IMR-90 (cell line): Measurements from ENCODE around the gene UBP1. TPM values are rescaled to one million over a fixed set of nuclear protein-coding genes. Genes with fewer than 3 reads are reported as not detected.

Experiments
- ATAC-seq: fragments of 200-7000 bp; cut with Tn5 transposase; 2 replicates; pipeline ENCODE4 v1.9.1; 2020; ENCODE audit warnings: low read depth, mild to moderate bottlenecking, moderate library complexity
- BruUV-seq: library from RNA; stranded (reverse); fragments of 400-500 nt; replicated peaks from 2 replicates; lab custom pipeline; 2021; lab: Mats Ljungman, UMichigan
- CTCF ChIA-PET: fragments of 300-600 bp; formaldehyde crosslinking; extraction: SDS; loops from one replicate; lab custom pipeline; 2021; ENCODE audit warnings: antibody characterized with exemption; lab: Yijun Ruan, JAX
- POLR2A ChIA-PET: fragments of 300-600 bp; sonication (Branson Sonifier 250); formaldehyde crosslinking; loops from one replicate; lab custom pipeline; 2022; ENCODE audit warnings: antibody characterized with exemption; ENCODE audit not compliant: unreplicated experiment; lab: Charles Lee
- DNase-seq: peaks from one replicate; pipeline ENCODE4 v3.0.0; 2013
- H2AFZ ChIP-seq: replicated peaks from 2 replicates; pipeline ENCODE3; 2013; ENCODE audit warnings: low read length, mild to moderate bottlenecking; ENCODE audit not compliant: poor library complexity
- H2AK5ac ChIP-seq: 2 replicates; pipeline ENCODE4 v1.6.1; 2013; ENCODE audit warnings: low read depth, low read length, inconsistent platforms
- H2AK9ac ChIP-seq: replicated peaks from 2 replicates; pipeline ENCODE3; 2013; ENCODE audit warnings: mild to moderate bottlenecking, low read depth, low read length, moderate library complexity; ENCODE audit not compliant: poor library complexity
- H2BK120ac ChIP-seq: 2 replicates; pipeline ENCODE4 v1.6.1; 2013; ENCODE audit warnings: low read depth, low read length, inconsistent platforms
- H2BK15ac ChIP-seq: 3 replicates; pipeline ENCODE4 v1.6.1; 2013; ENCODE audit warnings: low read depth, low read length, inconsistent platforms
- H2BK20ac ChIP-seq: 2 replicates; pipeline ENCODE4 v1.6.1; 2013; ENCODE audit warnings: low read depth, mild to moderate bottlenecking, inconsistent platforms, low read length, moderate library complexity
- H2BK5ac ChIP-seq: 2 replicates; pipeline ENCODE4 v1.6.1; 2013; ENCODE audit warnings: mild to moderate bottlenecking, low read depth, low read length, inconsistent platforms; ENCODE audit not compliant: poor library complexity, severe bottlenecking
- H3K14ac ChIP-seq: replicated peaks from 2 replicates; pipeline ENCODE4 v1.6.1; 2013; ENCODE audit warnings: low read depth, low read length, inconsistent platforms
- H3K18ac ChIP-seq: 2 replicates; pipeline ENCODE4 v1.6.1; 2013; ENCODE audit warnings: low read depth, low read length, control low read depth
- H3K23ac ChIP-seq: 2 replicates; pipeline ENCODE4 v1.6.1; 2013; ENCODE audit warnings: low read depth, low read length, inconsistent platforms
- H3K27ac ChIP-seq: 2 replicates; pipeline ENCODE4 v1.5.1; 2013; ENCODE audit warnings: mild to moderate bottlenecking, control low read depth, low read length; ENCODE audit not compliant: insufficient read depth
- H3K27me3 ChIP-seq: 2 replicates; pipeline ENCODE4 v1.6.1; 2013; ENCODE audit warnings: low read length; ENCODE audit not compliant: control insufficient read depth, insufficient read depth
- H3K36me3 ChIP-seq: 2 replicates; pipeline ENCODE4 v1.6.1; 2013; ENCODE audit warnings: low read length, mixed read lengths; ENCODE audit not compliant: control insufficient read depth, insufficient read depth
- H3K4ac ChIP-seq: 2 replicates; pipeline ENCODE4 v1.6.1; 2013; ENCODE audit warnings: low read depth, low read length, inconsistent platforms
- H3K4me1 ChIP-seq: 2 replicates; pipeline ENCODE4 v1.6.1; 2013; ENCODE audit warnings: low read length, mixed read lengths; ENCODE audit not compliant: control insufficient read depth, insufficient read depth
- H3K4me2 ChIP-seq: 2 replicates; pipeline ENCODE4 v1.6.1; 2013; ENCODE audit warnings: low read depth, mild to moderate bottlenecking, control low read depth, low read length, moderate library complexity
- H3K4me3 ChIP-seq: 2 replicates; pipeline ENCODE4 v1.5.1; 2013; ENCODE audit warnings: low read depth, mild to moderate bottlenecking, control low read depth, low read length, moderate library complexity; ENCODE audit not compliant: insufficient read depth
- H3K56ac ChIP-seq: 2 replicates; pipeline ENCODE4 v1.6.1; 2013; ENCODE audit warnings: low read length, inconsistent platforms; ENCODE audit not compliant: insufficient read depth; ENCODE audit errors: extremely low read depth
- H3K79me1 ChIP-seq, 2 experiments: 2 replicates each; pipeline ENCODE4 v1.6.1; 2013; ENCODE audit warnings: low read length in 2 of 2, inconsistent platforms in 1 of 2, low read depth in 1 of 2
- H3K9ac ChIP-seq: 2 replicates; pipeline ENCODE4 v1.6.1; 2013; ENCODE audit warnings: low read depth, low read length, control low read depth
- H3K9me1 ChIP-seq: 2 replicates; pipeline ENCODE4 v1.6.1; 2013; ENCODE audit warnings: low read length, inconsistent platforms; ENCODE audit not compliant: insufficient read depth
- H3K9me3 ChIP-seq: 2 replicates; pipeline ENCODE4 v1.6.1; 2013; ENCODE audit warnings: low read length; ENCODE audit not compliant: control insufficient read depth, insufficient read depth
- H4K20me1 ChIP-seq: 2 replicates; pipeline ENCODE4 v1.6.1; 2013; ENCODE audit warnings: low read length, inconsistent platforms; ENCODE audit not compliant: insufficient read depth
- H4K5ac ChIP-seq: 2 replicates; pipeline ENCODE4 v1.6.1; 2013; ENCODE audit warnings: mild to moderate bottlenecking, low read depth, low read length, control low read depth
- H4K8ac ChIP-seq, 2 experiments: 2 replicates each; pipeline ENCODE4 v1.6.1; 2013; ENCODE audit warnings: low read depth in 2 of 2, low read length in 2 of 2, control low read depth in 1 of 2, inconsistent platforms in 1 of 2
- H4K91ac ChIP-seq: 2 replicates; pipeline ENCODE4 v1.6.1; 2013; ENCODE audit warnings: low read depth, low read length, inconsistent platforms; ENCODE audit not compliant: insufficient read depth
- CHD1 ChIP-seq: IDR thresholded peaks from 2 replicates; pipeline ENCODE4 v1.6.1; 2012; ENCODE audit warnings: low read depth, low read length, improper control_type of control experiment
- FOS ChIP-seq: fragments of 150-350 bp; IDR thresholded peaks from 2 replicates; pipeline ENCODE4 v1.6.1; 2016; ENCODE audit warnings: low read depth, low read length
- MAZ ChIP-seq: IDR thresholded peaks from 2 replicates; pipeline ENCODE4 v1.6.1; 2012; ENCODE audit warnings: low read depth, mild to moderate bottlenecking, low read length, improper control_type of control experiment, moderate library complexity, borderline replicate concordance
- RAD21 ChIP-seq: IDR thresholded peaks from 2 replicates; pipeline ENCODE4 v1.6.1; 2012; ENCODE audit warnings: low read length, improper control_type of control experiment
- WGBS, 2 experiments: methylation state at CpG; one replicate each; pipeline versions ENCODE4 v1.1.5 to v1.1.7; 2013; ENCODE audit warnings: missing lambda C conversion rate in 2 of 2; ENCODE audit not compliant: insufficient read length in 1 of 2; ENCODE audit errors: extremely low coverage in 2 of 2; 5-methylcytosine and 5-hydroxymethylcytosine counted together
- dilution Hi-C: fragments of 300-500 bp; cut with HindIII; formaldehyde crosslinking; loops from one replicate; pipeline ENCODE4 v1.14.3; 2018; ENCODE audit warnings: low sequenced_read_pairs; ENCODE audit not compliant: unreplicated experiment
- in situ Hi-C: fragments of 300-500 bp; cut with MboI; formaldehyde crosslinking; loops from 3 replicates; pipeline ENCODE4 v1.14.3; 2019; ENCODE audit warnings: low sequenced_read_pairs, inconsistent platforms, mixed read lengths
- intact Hi-C: fragments of 100-400 bp; cut with micrococcal nuclease; formaldehyde crosslinking; loops from 2 replicates; pipeline ENCODE4 v1.10.0; 2022
- polyA plus RNA-seq, 3 experiments: library from polyadenylated mRNA; depleted of rRNA; stranded (reverse); fragments of >200 nt; gene quantifications; 2 replicates each; pipeline ENCODE4 v1.2.3, GENCODE V29; 2012; ENCODE audit warnings: low replicate concordance in 1 of 3
- total RNA-seq: library from RNA; depleted of rRNA; stranded (reverse); fragments of >200 nt; gene quantifications from 2 replicates; pipeline ENCODE4 v1.2.3, GENCODE V29; 2012

UBP1 gene
- total and polyA plus RNA-seq, 2 of the 4 experiments (the other 2 are of a cell fraction) = 56.3 to 73.8 TPM

DNA sequence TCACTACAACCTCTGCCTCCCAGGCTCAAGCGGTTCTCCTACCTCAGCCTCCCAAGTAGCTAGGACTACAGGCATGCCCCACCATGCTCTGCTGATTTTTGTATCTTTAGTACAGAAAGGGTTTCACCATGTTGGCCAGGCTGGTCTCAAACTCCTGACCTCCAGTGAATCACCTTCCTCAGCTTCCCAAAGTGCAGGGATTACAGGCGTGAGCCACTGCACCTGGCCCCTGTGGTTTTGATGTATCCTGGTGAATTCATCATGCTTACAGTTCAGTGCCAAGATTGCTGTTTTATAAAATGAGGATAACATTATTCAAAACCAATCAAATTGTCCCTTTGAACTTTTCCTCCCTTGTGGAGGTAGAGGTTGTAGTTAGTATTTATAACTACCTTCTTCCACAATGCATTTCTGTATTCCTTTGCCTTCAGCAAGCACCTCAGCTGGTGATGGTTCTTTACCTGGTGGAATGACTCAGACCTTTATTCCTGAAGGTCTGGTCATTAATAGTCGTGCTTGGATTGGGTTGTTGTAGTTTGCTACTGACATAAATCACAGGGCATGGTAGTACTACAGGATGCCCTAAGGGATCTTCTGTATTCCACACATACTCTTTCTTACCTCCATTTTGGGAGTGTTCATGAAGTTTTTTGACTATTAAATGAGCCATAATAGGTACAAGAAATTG lies 76.9 kb downstream of the UBP1 start (continued):
- TF ChIP-seq RAD21 = no peak

DNA sequence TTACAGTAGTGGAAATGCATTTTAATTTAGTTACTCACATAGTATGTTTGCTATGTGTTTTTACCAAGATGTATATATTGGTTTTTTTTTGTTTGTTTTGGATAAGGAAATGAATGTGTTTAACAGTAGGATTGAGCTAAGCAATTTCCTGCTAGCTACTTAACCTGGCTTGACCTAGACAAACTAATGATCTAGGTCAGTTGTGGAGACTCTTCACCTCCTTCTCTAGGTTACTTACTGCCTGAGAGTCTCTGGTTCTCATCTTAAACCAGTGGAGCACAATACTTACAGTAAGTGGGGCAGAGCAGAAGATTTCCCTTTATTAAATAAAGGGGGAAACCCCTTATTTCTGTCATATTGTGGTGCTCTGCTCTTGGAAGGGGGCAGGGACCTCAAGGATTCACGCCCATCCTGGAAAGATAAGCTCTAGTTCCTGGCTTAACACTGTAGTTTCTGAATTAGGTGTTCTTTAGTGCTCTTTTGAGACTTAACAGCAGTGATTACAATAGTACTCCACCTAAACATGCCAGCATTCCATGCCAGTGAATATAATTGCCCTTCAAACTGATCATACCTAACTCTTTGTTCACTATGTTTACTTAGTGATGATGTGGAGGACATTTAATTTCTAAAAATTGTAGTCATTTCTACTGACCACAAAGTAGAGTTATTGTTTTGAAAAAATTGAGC lies 79.9 kb downstream of the UBP1 start:
- in situ Hi-C loops = loop anchor here (25.0 kb wide), 1 partner anchor 398 kb away; the partner anchor contains the start of gene CCR4
- peak overlapping the region; percentile 97 for H3K18ac ChIP-seq
- H3K4ac ChIP-seq = peak overlapping the region; percentile 75
- peak overlapping the region; percentile 88; the same call in 1 of the 2 replicates for H2BK120ac ChIP-seq
- no peaks in the 10 kb centered on the region for H3K9me3 ChIP-seq
- H2AK5ac ChIP-seq = peak overlapping the region; percentile 54; the same call in 1 of the 2 replicates
- H3K9ac ChIP-seq = no peak overlapping the region
- H4K8ac ChIP-seq = peak overlapping the region in 1 of 2 experiments; percentile 85; a peak in 3 of 4 replicates
- no peak overlapping the region for H2AFZ ChIP-seq
- H3K36me3 ChIP-seq = no peaks in the 10 kb centered on the region
- no peaks in the 10 kb centered on the region for H4K20me1 ChIP-seq
- no peaks in the 10 kb centered on the region for H3K27me3 ChIP-seq
- H3K23ac ChIP-seq = peak overlapping the region; percentile 88; the same call in 1 of the 2 replicates
- peaks cover 6% of the 10 kb centered on the region for H3K9me1 ChIP-seq
- dilution Hi-C loops = no loop called here
- peak overlapping the region; percentile 3; the same call in 1 of the 2 replicates for H3K27ac ChIP-seq
- H3K4me1 ChIP-seq = peaks cover 8% of the 10 kb centered on the region
- no peak for TF ChIP-seq FOS
- no peak for TF ChIP-seq CHD1
- no peak for TF ChIP-seq MAZ
- peak overlapping the region; percentile 75 for H4K91ac ChIP-seq
- ChIA-PET POLR2A (interaction anchor here (0.6 kb wide), 1 partner anchor 61 kb away, joined by 7 read pairs; no protein-coding TSS in a partner anchor), CTCF (interaction anchor here (1.4 kb wide), 1 partner anchor 13 kb away, joined by 5 read pairs; no protein-coding TSS in a partner anchor)
- DNase-seq = peak; percentile 79
- peak overlapping the region; percentile 53; the same call in 2 of the 3 replicates for H2BK15ac ChIP-seq
- H3K79me1 ChIP-seq = peaks cover 9 to 17% of the 10 kb centered on the region in 2 experiments; a peak in 2 of 4 replicates
- H2AK9ac ChIP-seq = peak overlapping the region; percentile 22
- no peak overlapping the region for H3K4me3 ChIP-seq
- WGBS, 2 experiments = no CpG with 5 or more reads among the region's 1 CpG
- peak overlapping the region; percentile 92; the same call in 1 of the 2 replicates for H4K5ac ChIP-seq
- BruUV-seq = no TSS peak
- H2BK20ac ChIP-seq = peak overlapping the region; percentile 66; the same call in 1 of the 2 replicates
- peak overlapping the region; percentile 97 for H2BK5ac ChIP-seq
- intact Hi-C loops = loop anchor here (5.0 kb wide), 1 partner anchor 83 kb away; the partner anchor contains the start of gene FBXL2
- H3K14ac ChIP-seq = peak overlapping the region; percentile 84
- peak; percentile 55 for ATAC-seq
- peak overlapping the region; percentile 63 for H3K4me2 ChIP-seq
- H3K56ac ChIP-seq = peak overlapping the region; percentile 23
